SHP77 (cell line): ENCODE measurements around the gene ATF2.

Experiments used
- DNase-seq, 2 experiments: peaks; one replicate each; lab custom pipeline; 2025; lab: John Stamatoyannopoulos, UW

The ATF2 gene

DNA sequence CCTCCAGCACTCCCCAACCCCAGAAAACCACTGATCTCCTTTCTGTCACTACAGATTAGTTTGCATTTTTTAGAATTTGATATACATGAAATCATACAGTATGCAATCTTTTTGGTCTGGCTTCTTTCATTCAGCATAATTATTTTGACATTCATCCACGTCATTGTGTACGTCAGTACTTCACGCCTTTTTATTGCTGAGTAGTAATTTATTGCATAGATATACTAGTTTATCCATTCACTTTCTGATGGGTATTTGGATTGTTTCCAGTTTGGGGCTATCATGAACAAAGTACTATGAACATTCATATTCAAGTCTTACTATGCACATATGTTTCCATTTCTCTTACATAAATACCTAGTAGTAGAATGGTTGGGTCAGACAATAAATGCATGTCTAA lies 142.8 kb downstream of the ATF2 start:
- DNase-seq, result no peak

DNA sequence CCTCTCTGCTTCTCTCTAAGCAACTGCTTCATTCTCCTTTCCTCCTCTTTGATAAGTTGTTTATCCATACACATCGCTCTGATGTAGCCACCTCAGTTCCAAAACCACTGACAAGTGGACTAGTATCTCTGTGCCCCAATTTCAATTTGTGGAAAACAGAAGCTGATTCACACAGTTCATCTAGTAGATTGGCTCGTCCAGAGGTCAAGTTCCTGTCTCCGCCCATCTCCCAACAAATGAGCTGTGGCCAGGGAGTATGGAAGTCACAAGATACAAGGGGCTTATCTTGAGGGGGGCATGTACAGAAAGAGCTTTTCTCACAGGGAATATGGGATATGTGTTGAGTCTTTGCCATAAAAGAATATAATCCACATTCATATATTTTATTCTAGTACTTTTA lies 145.1 kb downstream of the ATF2 start:
- DNase-seq, result no peak
